ENCODE data around the gene NR3C1. TPM values are rescaled to one million over a fixed set of nuclear protein-coding genes. Genes with fewer than 3 reads are reported as not detected.

NR3C1 gene
- total RNA-seq, 4 donors from 2014 or later = 55.1 to 134 (median 87.3) TPM

- Histone ChIP-seq H3K36me3 (no peaks in the 10 kb centered on the region), H3K9me3 (no peaks in the 10 kb centered on the region), H3K4me3 (no peak overlapping the region), H3K27ac (no peak overlapping the region), H3K27me3 (no peaks in the 10 kb centered on the region), H3K4me1 (no peaks in the 10 kb centered on the region)
- intact Hi-C loops (cut with DNase I; ENCODE audit: low total_unique reads) = no loop called here
- TF ChIP-seq CTCF (IDR thresholded peaks at IDR 0.05) (no peak), POLR2A (IDR thresholded peaks at IDR 0.05) (no peak)
- no peak for DNase-seq
These were observed 122.3 kb downstream of the NR3C1 start for GRCh38 chr5:143281226-143281625.

GRCh38 chr5:143279698-143280097 is 123.8 kb downstream of the NR3C1 start:
- no peak overlapping the region for H3K4me3 ChIP-seq
- TF ChIP-seq CTCF (IDR thresholded peaks at IDR 0.05) = no peak
- TF ChIP-seq POLR2A (IDR thresholded peaks at IDR 0.05) = no peak
- intact Hi-C loops (cut with DNase I; ENCODE audit: low total_unique reads) = no loop called here
- H3K9me3 ChIP-seq = no peaks in the 10 kb centered on the region
- no peak for DNase-seq
- H3K27me3 ChIP-seq = no peaks in the 10 kb centered on the region
- H3K4me1 ChIP-seq = no peaks in the 10 kb centered on the region
- no peak overlapping the region for H3K27ac ChIP-seq
- no peaks in the 10 kb centered on the region for H3K36me3 ChIP-seq

- no peak for TF ChIP-seq CTCF (IDR thresholded peaks at IDR 0.05)
- no peak for TF ChIP-seq POLR2A (IDR thresholded peaks at IDR 0.05)
- H3K4me1 ChIP-seq = no peaks in the 10 kb centered on the region
- intact Hi-C loops (cut with DNase I; ENCODE audit: low total_unique reads) = no loop called here
- no peak overlapping the region for H3K4me3 ChIP-seq
- no peaks in the 10 kb centered on the region for H3K9me3 ChIP-seq
- no peak for DNase-seq
- H3K27me3 ChIP-seq = no peaks in the 10 kb centered on the region
- H3K36me3 ChIP-seq = no peaks in the 10 kb centered on the region
- no peak overlapping the region for H3K27ac ChIP-seq
These were observed 126.0 kb downstream of the NR3C1 start for GRCh38 chr5:143277536-143277935.

GRCh38 chr5:143275512-143276363 is 127.7 kb downstream of the NR3C1 start:
- Histone ChIP-seq H3K27ac (no peak overlapping the region), H3K27me3 (no peaks in the 10 kb centered on the region), H3K36me3 (no peaks in the 10 kb centered on the region), H3K4me1 (no peaks in the 10 kb centered on the region), H3K9me3 (no peaks in the 10 kb centered on the region), H3K4me3 (no peak overlapping the region)
- intact Hi-C loops (cut with DNase I; ENCODE audit: low total_unique reads) = no loop called here
- TF ChIP-seq CTCF (IDR thresholded peaks at IDR 0.05) = no peak
- no peak for TF ChIP-seq POLR2A (IDR thresholded peaks at IDR 0.05)
- no peak for DNase-seq

GRCh38 chr5:143274952-143275351 is 128.5 kb downstream of the NR3C1 start:
- Histone ChIP-seq H3K4me1 (no peaks in the 10 kb centered on the region), H3K9me3 (no peaks in the 10 kb centered on the region), H3K27me3 (no peaks in the 10 kb centered on the region), H3K4me3 (no peak overlapping the region), H3K27ac (no peak overlapping the region), H3K36me3 (no peaks in the 10 kb centered on the region)
- intact Hi-C loops (cut with DNase I; ENCODE audit: low total_unique reads) = no loop called here
- TF ChIP-seq CTCF (IDR thresholded peaks at IDR 0.05) (no peak), POLR2A (IDR thresholded peaks at IDR 0.05) (no peak)
- DNase-seq = no peak

Data from uterus (tissue), 4 donors.